Kidney (tissue), 14 donors: Measurements from ENCODE around the gene RASL11A. TPM values are rescaled to one million over a fixed set of nuclear protein-coding genes. Genes with fewer than 3 reads are reported as not detected.

Experiments used
- DNase-seq, 5 donors: peaks; one replicate each; pipeline ENCODE4 v3.0.0-alpha.2; 2013 to 2020
- FAIRE-seq: peaks from 2 replicates; lab custom pipeline; 2012; peaks lifted over from hg19 to GRCh38; lab: Jason Lieb, UNC
- H3K27ac ChIP-seq, 2 donors: one replicate each; pipeline ENCODE4 v1.7.0; 2013; ENCODE audit warnings: low read depth in 2 of 2, low read length in 2 of 2, inconsistent platforms in 1 of 2
- H3K27me3 ChIP-seq: one replicate; pipeline ENCODE4 v1.7.1; 2013; ENCODE audit warnings: low read length, inconsistent platforms; ENCODE audit not compliant: control insufficient read depth, insufficient read depth
- H3K36me3 ChIP-seq, 3 donors: one replicate each; pipeline versions ENCODE4 v1.7.0 to v1.7.1; 2013; ENCODE audit warnings: low read length in 3 of 3, control low read depth in 1 of 3, inconsistent platforms in 1 of 3; ENCODE audit not compliant: insufficient read depth in 3 of 3, control insufficient read depth in 2 of 3
- H3K4me1 ChIP-seq, 3 donors: one replicate each; pipeline versions ENCODE4 v1.7.0 to v1.7.1; 2013; ENCODE audit warnings: low read length in 3 of 3, inconsistent platforms in 1 of 3, low read depth in 1 of 3; ENCODE audit not compliant: control insufficient read depth in 2 of 3, insufficient read depth in 2 of 3
- H3K4me3 ChIP-seq, 3 donors: one replicate each; pipeline versions ENCODE4 v1.7.0 to v1.8.1; 2013; ENCODE audit warnings: low read length in 3 of 3, control low read depth in 1 of 3, inconsistent platforms in 1 of 3
- H3K9ac ChIP-seq, 3 donors: one replicate each; pipeline versions ENCODE4 v1.7.0 to v1.7.1; 2013; ENCODE audit warnings: low read length in 3 of 3, control low read depth in 1 of 3, inconsistent platforms in 1 of 3
- H3K9me3 ChIP-seq, 3 donors: one replicate each; pipeline versions ENCODE4 v1.7.0 to v1.7.1; 2013; ENCODE audit warnings: low read length in 3 of 3, control low read depth in 1 of 3, inconsistent platforms in 1 of 3; ENCODE audit not compliant: control insufficient read depth in 2 of 3, insufficient read depth in 1 of 3
- CTCF ChIP-seq: IDR thresholded peaks from 3 replicates; pipeline ENCODE4 v1.5.1; 2012; ENCODE audit warnings: mild to moderate bottlenecking, moderate library complexity, borderline replicate concordance; ENCODE audit not compliant: insufficient read depth; ENCODE audit errors: extremely low read depth
- intact Hi-C: fragments of 100-400 bp; cut with DNase I; formaldehyde crosslinking; loops from one replicate; pipeline ENCODE4 v1.11.1; 2022
- polyA plus RNA-seq: library from polyadenylated mRNA; stranded (reverse); fragments of 350-450 nt; fragmentation: Illumina TruSeq; extraction: RNeasy Lipid Tissue Mini Kit (QIAGEN cat#74804); gene quantifications from one replicate; pipeline ENCODE4 v1.2.3, GENCODE V29; 2014; ENCODE audit warnings: low read depth, low replicate concordance; ENCODE audit not compliant: insufficient read depth
- total RNA-seq: library from RNA; stranded (reverse); fragmentation: NEBNext Ultra II Directional; extraction: Animal tissue kit (Norgen Biotek cat#: 25700); gene quantifications from one replicate; pipeline ENCODE4 v1.2.1, GENCODE V29; 2021
- donor health status: control.
- donor health status: control.
- donor health status: control.
- donor health status: control.
- donor health status: control.
- donor health status: DM: yes; HTN: yes; CAD: no.
- donor health status: Normal renal cell carcinoma (clear cell type).

RASL11A gene
- total and polyA plus RNA-seq, 2 donors from 2014 or later, result 42.4 to 66.6 TPM

DNA sequence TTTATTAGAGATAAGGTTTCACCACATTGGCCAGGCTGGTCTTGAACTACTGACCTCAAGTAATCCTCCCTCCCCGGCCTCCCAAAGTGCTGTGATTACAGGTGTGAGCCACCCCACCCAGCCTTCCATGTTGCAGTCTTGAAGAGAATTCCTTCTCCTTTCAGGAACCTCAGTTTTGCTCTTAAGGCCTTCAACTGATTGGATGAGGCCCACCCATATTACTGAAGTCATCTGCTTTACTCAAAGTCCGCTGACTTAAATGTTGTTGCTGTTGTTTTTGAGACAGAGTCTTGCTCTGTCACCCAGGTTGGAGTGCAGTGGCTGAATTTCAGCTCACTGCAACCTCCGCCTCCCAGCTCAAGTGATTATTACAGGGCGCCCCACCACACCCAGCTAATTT, 33.5 kb downstream of the RASL11A start:
- H3K4me1 ChIP-seq, result no peaks in the 10 kb centered on the region
- no peaks in the 10 kb centered on the region for H3K36me3 ChIP-seq
- no peaks in the 10 kb centered on the region for H3K27me3 ChIP-seq
- no peak for DNase-seq
- H3K4me3 ChIP-seq, result no peak overlapping the region
- FAIRE-seq, result no peak
- intact Hi-C loops, result no loop called here
- no peak for TF ChIP-seq CTCF
- H3K9me3 ChIP-seq, result no peaks in the 10 kb centered on the region
- no peak overlapping the region for H3K27ac ChIP-seq
- no peak overlapping the region for H3K9ac ChIP-seq

- H3K9ac ChIP-seq, result no peak overlapping the region
- no peaks in the 10 kb centered on the region for H3K36me3 ChIP-seq
- H3K27ac ChIP-seq, result no peak overlapping the region
- no peak overlapping the region for H3K4me3 ChIP-seq
- no peak for TF ChIP-seq CTCF
- H3K27me3 ChIP-seq, result no peaks in the 10 kb centered on the region
- no peaks in the 10 kb centered on the region for H3K4me1 ChIP-seq
- intact Hi-C loops, result no loop called here
- FAIRE-seq (no peak), DNase-seq (no peak)
- H3K9me3 ChIP-seq, result no peaks in the 10 kb centered on the region
Measured at GRCh38 chr13:27304611-27305010, 34.0 kb downstream of the RASL11A start.

- no peaks in the 10 kb centered on the region for H3K36me3 ChIP-seq
- DNase-seq, result no peak
- no peak overlapping the region for H3K27ac ChIP-seq
- FAIRE-seq, result no peak
- no peaks in the 10 kb centered on the region for H3K4me1 ChIP-seq
- H3K4me3 ChIP-seq, result no peak overlapping the region
- intact Hi-C loops, result no loop called here
- no peaks in the 10 kb centered on the region for H3K9me3 ChIP-seq
- H3K9ac ChIP-seq, result no peak overlapping the region
- H3K27me3 ChIP-seq, result no peaks in the 10 kb centered on the region
- no peak for TF ChIP-seq CTCF
Measured at GRCh38 chr13:27306364-27306763, 35.7 kb downstream of the RASL11A start.

GRCh38 chr13:27308941-27309340, 38.3 kb downstream of the RASL11A start:
- Histone ChIP-seq H3K36me3 (no peaks in the 10 kb centered on the region), H3K27ac (no peak overlapping the region), H3K9me3 (no peaks in the 10 kb centered on the region), H3K4me1 (no peaks in the 10 kb centered on the region), H3K4me3 (no peak overlapping the region), H3K27me3 (no peaks in the 10 kb centered on the region), H3K9ac (no peak overlapping the region)
- FAIRE-seq, result no peak
- TF ChIP-seq CTCF, result no peak
- intact Hi-C loops, result no loop called here
- no peak for DNase-seq
